H1 (cell line): ENCODE results near the gene CDKN2A. TPM values are rescaled to one million over a fixed set of nuclear protein-coding genes. Genes with fewer than 3 reads are reported as not detected.

Experiments
- CTCF ChIA-PET: fragments of 300-600 bp; sonication (Branson Sonifier 250); formaldehyde crosslinking; loops from one replicate; lab custom pipeline; 2021; ENCODE audit not compliant: partially characterized antibody; lab: Charles Lee
- POLR2A ChIA-PET: fragments of 300-600 bp; sonication (Branson Sonifier 250); formaldehyde crosslinking; loops from one replicate; lab custom pipeline; 2021; ENCODE audit warnings: inconsistent platforms; ENCODE audit not compliant: partially characterized antibody; lab: Charles Lee
- DNase-seq, 2 experiments: peaks; one replicate each; pipeline versions ENCODE4 v3.0.0 to v3.0.0-alpha.2; 2010 to 2022; ENCODE audit warnings: low spot score in 2 of 2, low read depth in 1 of 2, mixed read lengths in 1 of 2
- FAIRE-seq: peaks from 2 replicates; lab custom pipeline; 2011; peaks lifted over from hg19 to GRCh38; lab: Jason Lieb, UNC
- H2AFZ ChIP-seq: 2 replicates; pipeline ENCODE4 v1.8.1; 2012; ENCODE audit warnings: low read length, inconsistent platforms
- H2AK5ac ChIP-seq: 2 replicates; pipeline ENCODE4 v1.6.1; 2013; ENCODE audit warnings: low read depth, low read length
- H2BK120ac ChIP-seq: replicated peaks from 2 replicates; pipeline ENCODE3; 2013; ENCODE audit warnings: low read depth, low read length, inconsistent platforms
- H2BK12ac ChIP-seq: 2 replicates; pipeline ENCODE4 v1.6.1; 2013; ENCODE audit warnings: low read depth, low read length
- H2BK15ac ChIP-seq: 2 replicates; pipeline ENCODE4 v1.6.1; 2013; ENCODE audit warnings: low read length
- H2BK20ac ChIP-seq: 2 replicates; pipeline ENCODE4 v1.6.1; 2013; ENCODE audit warnings: low read length
- H2BK5ac ChIP-seq: 2 replicates; pipeline ENCODE4 v1.6.1; 2013; ENCODE audit warnings: low read depth, low read length
- H3K14ac ChIP-seq: 2 replicates; pipeline ENCODE4 v1.6.1; 2013; ENCODE audit warnings: inconsistent platforms; ENCODE audit not compliant: insufficient read length
- H3K18ac ChIP-seq: 2 replicates; pipeline ENCODE4 v1.6.1; 2013; ENCODE audit warnings: low read length; ENCODE audit errors: extremely low read depth
- H3K23ac ChIP-seq: 2 replicates; pipeline ENCODE4 v1.6.1; 2013; ENCODE audit warnings: inconsistent platforms; ENCODE audit not compliant: insufficient read length
- H3K23me2 ChIP-seq: 2 replicates; pipeline ENCODE4 v1.6.1; 2013; ENCODE audit warnings: low read depth, low read length
- H3K27ac ChIP-seq: 2 replicates; pipeline ENCODE4 v1.6.1; 2011; ENCODE audit warnings: low read depth, low read length, inconsistent platforms
- H3K27me3 ChIP-seq, 4 experiments: replicated peaks in 1 of 4; 1 replicate in 1 of 4; 2 replicates in 3 of 4; pipeline versions ENCODE4 v1.6.1 to v1.8.1; 2011 to 2013; ENCODE audit warnings: low read length in 3 of 4, mild to moderate bottlenecking in 3 of 4, inconsistent platforms in 2 of 4, mixed read lengths in 2 of 4, moderate library complexity in 1 of 4; ENCODE audit not compliant: control insufficient read depth in 3 of 4, insufficient read depth in 3 of 4; ENCODE audit errors: extremely low read depth in 1 of 4
- H3K36me3 ChIP-seq, 4 experiments: 2 replicates each; pipeline versions ENCODE4 v1.6.1 to v1.8.1; 2011 to 2013; ENCODE audit warnings: mild to moderate bottlenecking in 4 of 4, low read length in 3 of 4, moderate library complexity in 2 of 4, control low read depth in 1 of 4, inconsistent platforms in 1 of 4; ENCODE audit not compliant: insufficient read depth in 4 of 4, control insufficient read depth in 2 of 4
- H3K4ac ChIP-seq: replicated peaks from 2 replicates; pipeline ENCODE3; 2013; ENCODE audit warnings: low read length, low read depth, mixed read lengths, inconsistent platforms; ENCODE audit not compliant: insufficient read length
- H3K4me1 ChIP-seq, 4 experiments: replicated peaks in 1 of 4; 1 replicate in 1 of 4; 2 replicates in 3 of 4; pipeline versions ENCODE4 v1.6.1 to v1.8.1; 2011 to 2013; ENCODE audit warnings: low read length in 3 of 4, inconsistent platforms in 2 of 4, mixed read lengths in 1 of 4; ENCODE audit not compliant: insufficient read depth in 4 of 4, control insufficient read depth in 3 of 4
- H3K4me2 ChIP-seq, 2 experiments: 2 replicates each; pipeline versions ENCODE4 v1.6.1 to v1.8.1; 2011 to 2013; ENCODE audit warnings: low read depth in 2 of 2, low read length in 2 of 2, control low read depth in 1 of 2, inconsistent platforms in 1 of 2, mild to moderate bottlenecking in 1 of 2; ENCODE audit not compliant: insufficient read depth in 1 of 2
- H3K4me3 ChIP-seq, 4 experiments: fragments of 200-600, 300-600 bp in 1 of 4; sonication (generic), shearing (Covaris generic), sonication (Bioruptor Twin) in 1 of 4; 2 replicates each; pipeline versions ENCODE4 v1.5.1 to v1.8.1; 2011 to 2016; ENCODE audit warnings: low read length in 4 of 4, low read depth in 3 of 4, control low read depth in 2 of 4, inconsistent platforms in 2 of 4, mild to moderate bottlenecking in 2 of 4, mixed read lengths in 1 of 4, moderate library complexity in 1 of 4; ENCODE audit not compliant: insufficient read depth in 2 of 4; ENCODE audit errors: extremely low read depth in 1 of 4
- H3K56ac ChIP-seq: replicated peaks from 2 replicates; pipeline ENCODE3; 2013; ENCODE audit warnings: low read depth, mild to moderate bottlenecking, mixed read lengths, low read length, inconsistent platforms; ENCODE audit not compliant: insufficient read length
- H3K79me1 ChIP-seq: 2 replicates; pipeline ENCODE4 v1.6.1; 2013; ENCODE audit warnings: low read depth, low read length, control low read depth
- H3K79me2 ChIP-seq, 2 experiments: 2 replicates each; pipeline versions ENCODE4 v1.6.1 to v1.8.1; 2012 to 2013; ENCODE audit warnings: low read length in 2 of 2, mild to moderate bottlenecking in 2 of 2, inconsistent platforms in 1 of 2; ENCODE audit not compliant: insufficient read depth in 2 of 2, control insufficient read depth in 1 of 2
- H3K9ac ChIP-seq, 4 experiments: replicated peaks in 1 of 4; 1 replicate in 1 of 4; 2 replicates in 3 of 4; pipeline versions ENCODE4 v1.6.1 to v1.8.1; 2011 to 2013; ENCODE audit warnings: low read depth in 3 of 4, low read length in 3 of 4, control low read depth in 2 of 4, mild to moderate bottlenecking in 2 of 4, moderate library complexity in 2 of 4, inconsistent platforms in 1 of 4; ENCODE audit errors: extremely low read depth in 1 of 4
- H3K9me3 ChIP-seq, 2 experiments: 2 replicates each; pipeline versions ENCODE4 v1.6.1 to v1.8.1; 2012 to 2013; ENCODE audit warnings: mild to moderate bottlenecking in 2 of 2, moderate library complexity in 2 of 2, control low read depth in 1 of 2, inconsistent platforms in 1 of 2, low read depth in 1 of 2, low read length in 1 of 2, mixed read lengths in 1 of 2; ENCODE audit not compliant: insufficient read depth in 2 of 2
- H4K20me1 ChIP-seq, 2 experiments: replicated peaks in 1 of 2; 2 replicates each; pipeline versions ENCODE3 to v1.8.1; 2011 to 2013; ENCODE audit warnings: inconsistent platforms in 2 of 2, low read length in 2 of 2, mild to moderate bottlenecking in 1 of 2; ENCODE audit not compliant: insufficient read depth in 2 of 2, control insufficient read depth in 1 of 2
- H4K5ac ChIP-seq: 2 replicates; pipeline ENCODE4 v1.6.1; 2013; ENCODE audit warnings: low read length, low read depth, mixed read lengths, inconsistent platforms; ENCODE audit not compliant: insufficient read length
- H4K8ac ChIP-seq: 2 replicates; pipeline ENCODE4 v1.8.0; 2013; ENCODE audit warnings: mild to moderate bottlenecking, moderate library complexity, low read length, inconsistent platforms; ENCODE audit not compliant: insufficient read depth; ENCODE audit errors: extremely low read depth
- H4K91ac ChIP-seq: replicated peaks from 2 replicates; pipeline ENCODE3; 2013; ENCODE audit warnings: low read length, mixed read lengths, inconsistent platforms; ENCODE audit not compliant: insufficient read length
- HDAC2 ChIP-seq, 2 experiments: fragments of 300-600 bp in 1 of 2; sonication (generic) in 1 of 2; IDR thresholded peaks; 2 replicates each; pipeline ENCODE4 v1.6.1; 2011 to 2012; ENCODE audit warnings: low read depth in 2 of 2, low read length in 2 of 2, mild to moderate bottlenecking in 2 of 2, moderate library complexity in 2 of 2, borderline replicate concordance in 1 of 2, inconsistent platforms in 1 of 2
- TAF7 ChIP-seq: optimal IDR thresholded peaks from 2 replicates; pipeline ENCODE3; 2011; ENCODE audit warnings: low read depth, mild to moderate bottlenecking, inconsistent platforms, low read length, moderate library complexity, borderline replicate concordance
- WGBS, 2 experiments: shearing (Covaris generic) in 1 of 2; methylation state at CpG; one replicate each; pipeline versions ENCODE4 v1.1.6 to v1.1.7; 2013 to 2015; ENCODE audit warnings: low lambda C conversion rate in 2 of 2, mixed read lengths in 2 of 2, inconsistent platforms in 1 of 2, low coverage in 1 of 2, missing lambda C conversion rate in 1 of 2; ENCODE audit not compliant: insufficient replicate concordance in 2 of 2, insufficient coverage in 1 of 2, insufficient read length in 1 of 2; ENCODE audit errors: extremely low coverage in 1 of 2, missing lambda C conversion rate in 1 of 2; 5-methylcytosine and 5-hydroxymethylcytosine counted together
- polyA plus RNA-seq, 7 experiments: library from polyadenylated mRNA; depleted of rRNA in 3 of 7; stranded (reverse) in 5 of 7; unstranded in 2 of 7; fragments of >200 nt in 5 of 7; fragments of 200-250 nt in 2 of 7; gene quantifications; 1 replicate in 5 of 7; 2 replicates in 1 of 7; 4 replicates in 1 of 7; pipeline versions ENCODE4 v1.2.1 to v1.2.3, GENCODE V29; 2011 to 2013; ENCODE audit warnings: missing spikeins in 2 of 7, mixed read lengths in 2 of 7
- total RNA-seq: library from RNA; stranded (reverse); fragmentation: NEBNext Ultra II Directional; extraction: Animal tissue kit (Norgen Biotek cat#: 25700); gene quantifications from 2 replicates; pipeline ENCODE4 v1.2.1, GENCODE V29; 2021

Gene CDKN2A
- total and polyA plus RNA-seq, 2 of the 8 experiments (the other 6 are each of a cell fraction or from before 2014, with no cell fraction given) = 0.51 to 0.73 TPM

DNA sequence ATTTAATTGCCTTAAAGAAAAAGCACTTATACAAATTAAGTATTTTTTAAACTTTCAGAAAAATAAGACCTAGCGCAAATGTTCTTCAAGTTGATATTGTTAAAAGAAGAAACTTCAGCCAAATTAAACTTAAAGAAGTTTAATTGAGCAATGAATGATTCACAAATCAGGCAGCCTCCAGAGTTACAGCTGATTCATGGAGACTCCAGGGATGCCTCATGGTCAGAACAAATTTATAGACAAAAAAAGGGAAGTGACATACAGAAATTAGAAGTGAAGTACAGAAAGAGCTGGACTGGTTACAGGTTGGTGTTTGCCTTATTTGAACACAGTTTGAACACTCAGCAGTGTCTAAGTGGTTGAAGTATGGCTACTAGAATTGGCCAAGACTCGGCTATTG lies 60.3 kb downstream of the CDKN2A start:
- Histone ChIP-seq H4K8ac (no peak overlapping the region), H3K27ac (no peak overlapping the region), H3K23me2 (no peaks in the 10 kb centered on the region), H3K18ac (no peak overlapping the region), H3K56ac (no peak overlapping the region), H3K9me3 (no peaks in the 10 kb centered on the region), H3K9ac (no peak overlapping the region), H2BK15ac (no peak overlapping the region), H4K5ac (no peak overlapping the region), H3K23ac (no peak overlapping the region), H2AFZ (no peak overlapping the region), H3K4me1 (peaks cover 0 to 6% (median 3%) of the 10 kb centered on the region in 4 experiments; a peak in 2 of 7 replicates), H3K4me3 (no peak overlapping the region), H4K91ac (peak overlapping the region; percentile 85), H2BK5ac (no peak overlapping the region), H3K79me2 (no peaks in the 10 kb centered on the region), H4K20me1 (no peaks in the 10 kb centered on the region), H3K36me3 (no peaks in the 10 kb centered on the region), H2BK120ac (no peak overlapping the region), H3K27me3 (no peaks in the 10 kb centered on the region), H2BK20ac (0 out of 2 replicates have a peak overlapping the region, but pooled peaks have one; percentile 50), H3K79me1 (no peaks in the 10 kb centered on the region), H3K14ac (no peak overlapping the region), H3K4ac (no peak overlapping the region), H3K4me2 (no peak overlapping the region), H2AK5ac (no peak overlapping the region), H2BK12ac (no peak overlapping the region)
- DNase-seq = no peak
- 81% methylated on average over 2 of the region's 2 CpGs; no CpG with 5 or more reads in 1 of the 2 experiments for WGBS, 2 experiments
- POLR2A ChIA-PET = no interaction called here
- no peak for FAIRE-seq
- CTCF ChIA-PET = interaction anchor here (1.3 to 1.4 kb wide), 3 partner anchors 32 to 75 kb away, joined by 3 to 7 read pairs (median 5); partner anchors contain the start of gene CDKN2B
- no peak for TF ChIP-seq HDAC2 (IDR thresholded peaks at IDR 0.05; ENCODE audit: borderline replicate concordance in 1 of 2, low read depth in 2 of 2, low read length in 2 of 2)
- no peak for TF ChIP-seq TAF7
